Tibial artery (tissue), 4 donors: ENCODE measurements around the gene SLC6A16.
"Not testable (repeated sequence)": the region's sequence is repeated elsewhere in the genome, so short reads cannot be mapped to it uniquely, and the experiment has no call there.

ENCODE experiments used
- DNase-seq, 2 donors: peaks; one replicate each; pipeline ENCODE4 v3.0.0-alpha.2; 2019
- H3K27ac ChIP-seq, 2 donors: fragments of 200-600 bp; sonication (generic) in 1 of 2; 1 replicate in 1 of 2; 2 replicates in 1 of 2; pipeline ENCODE4 v1.5.1; 2018 to 2019; ENCODE audit warnings: mild to moderate bottlenecking in 1 of 2
- H3K27me3 ChIP-seq, 2 donors: fragments of 200-600 bp; sonication (generic) in 1 of 2; one replicate each; pipeline versions ENCODE4 v1.5.1 to v1.6.0; 2016 to 2019
- H3K36me3 ChIP-seq, 3 donors: fragments of 200-600 bp; sonication (generic) in 2 of 3; one replicate each; pipeline ENCODE4 v1.5.1; 2016 to 2019; ENCODE audit warnings: mild to moderate bottlenecking in 2 of 3
- H3K4me1 ChIP-seq, 4 donors: fragments of 200-600 bp; sonication (generic) in 2 of 4; 1 replicate in 3 of 4; 2 replicates in 1 of 4; pipeline ENCODE4 v1.5.1; 2016 to 2019
- H3K4me3 ChIP-seq, 2 donors: fragments of 200-600 bp; sonication (generic) in 1 of 2; 1 replicate in 1 of 2; 2 replicates in 1 of 2; pipeline ENCODE4 v1.5.1; 2018 to 2019; ENCODE audit warnings: mild to moderate bottlenecking in 2 of 2
- H3K9me3 ChIP-seq, 3 donors: fragments of 200-600 bp; sonication (generic) in 1 of 3; one replicate each; pipeline ENCODE4 v1.5.1; 2016 to 2019
- intact Hi-C: fragments of 100-400 bp; cut with DNase I; formaldehyde crosslinking; loops from one replicate; pipeline ENCODE4 v1.15.0; 2023; ENCODE audit warnings: low total_unique reads
- TF ChIP-seq, protein P1 (sequence below), 2 experiments: fragments of 200-600 bp in 1 of 2; fragments of 450-650 bp in 1 of 2; IDR thresholded peaks; one replicate each; pipeline ENCODE4 v1.5.1; 2017 to 2019; ENCODE audit warnings: antibody characterized with exemption in 2 of 2, mild to moderate bottlenecking in 1 of 2, moderate library complexity in 1 of 2

The SLC6A16 gene

DNA sequence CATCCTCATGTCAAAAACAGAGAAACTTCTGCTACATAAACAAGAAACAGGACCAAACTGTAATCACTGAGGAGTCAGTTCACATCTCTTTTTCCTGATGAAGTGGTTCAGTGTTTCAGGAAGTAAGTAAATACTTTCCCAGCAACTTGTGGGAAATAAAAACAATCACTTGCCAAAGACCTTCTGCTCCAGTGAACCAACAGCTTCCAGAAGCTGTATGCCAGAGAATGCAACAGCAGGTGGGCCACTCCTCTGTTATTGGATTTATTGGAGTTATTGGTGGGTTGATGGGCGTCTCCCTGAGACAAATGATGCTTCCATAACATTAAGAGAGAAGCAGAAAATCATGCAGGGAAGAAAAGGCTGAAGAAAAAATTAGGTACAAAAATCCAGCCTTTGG, 9.9 kb downstream of the SLC6A16 start:
- Histone ChIP-seq H3K4me3 (no peak overlapping the region), H3K27me3 (no peaks in the 10 kb centered on the region), H3K4me1 (no peaks in the 10 kb centered on the region), H3K36me3 (peaks cover 13 to 26% (median 14%) of the 10 kb centered on the region in 3 donors), H3K9me3 (peaks cover 0 to 12% (median 10%) of the 10 kb centered on the region in 3 donors), H3K27ac (no peak overlapping the region)
- intact Hi-C loops, result no loop called here
- no peak for DNase-seq
- TF ChIP-seq, protein P1, sequence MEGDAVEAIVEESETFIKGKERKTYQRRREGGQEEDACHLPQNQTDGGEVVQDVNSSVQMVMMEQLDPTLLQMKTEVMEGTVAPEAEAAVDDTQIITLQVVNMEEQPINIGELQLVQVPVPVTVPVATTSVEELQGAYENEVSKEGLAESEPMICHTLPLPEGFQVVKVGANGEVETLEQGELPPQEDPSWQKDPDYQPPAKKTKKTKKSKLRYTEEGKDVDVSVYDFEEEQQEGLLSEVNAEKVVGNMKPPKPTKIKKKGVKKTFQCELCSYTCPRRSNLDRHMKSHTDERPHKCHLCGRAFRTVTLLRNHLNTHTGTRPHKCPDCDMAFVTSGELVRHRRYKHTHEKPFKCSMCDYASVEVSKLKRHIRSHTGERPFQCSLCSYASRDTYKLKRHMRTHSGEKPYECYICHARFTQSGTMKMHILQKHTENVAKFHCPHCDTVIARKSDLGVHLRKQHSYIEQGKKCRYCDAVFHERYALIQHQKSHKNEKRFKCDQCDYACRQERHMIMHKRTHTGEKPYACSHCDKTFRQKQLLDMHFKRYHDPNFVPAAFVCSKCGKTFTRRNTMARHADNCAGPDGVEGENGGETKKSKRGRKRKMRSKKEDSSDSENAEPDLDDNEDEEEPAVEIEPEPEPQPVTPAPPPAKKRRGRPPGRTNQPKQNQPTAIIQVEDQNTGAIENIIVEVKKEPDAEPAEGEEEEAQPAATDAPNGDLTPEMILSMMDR (IDR thresholded peaks at IDR 0.05), result no peak

DNA sequence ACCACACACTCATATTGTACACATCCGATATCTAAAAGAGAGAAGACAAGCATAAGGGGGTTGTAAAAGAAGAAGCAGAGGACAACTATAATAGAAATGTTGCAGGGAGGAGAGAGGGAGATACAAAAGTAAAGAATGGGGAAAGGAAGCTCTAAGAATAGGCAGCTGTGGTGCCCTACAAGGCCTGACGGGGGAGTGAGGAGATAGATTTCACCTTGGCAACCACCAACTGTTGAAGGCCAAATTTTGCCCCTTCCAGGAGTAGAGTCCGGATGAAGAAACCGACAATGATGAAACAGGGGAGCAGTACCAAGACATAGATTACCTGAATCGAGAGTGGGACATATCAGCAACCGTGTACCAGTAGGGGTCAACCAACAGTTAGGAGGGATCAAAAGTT, 15.9 kb downstream of the SLC6A16 start:
- Histone ChIP-seq H3K36me3 (peaks cover 9 to 28% (median 15%) of the 10 kb centered on the region in 3 donors), H3K9me3 (no peaks in the 10 kb centered on the region), H3K27me3 (no peaks in the 10 kb centered on the region), H3K4me1 (no peaks in the 10 kb centered on the region), H3K4me3 (no peak overlapping the region), H3K27ac (no peak overlapping the region)
- intact Hi-C loops, result no loop called here
- TF ChIP-seq, protein P1 (IDR thresholded peaks at IDR 0.05), result no peak
- no peak for DNase-seq

GRCh38 chr19:49306734-49307133, 18.3 kb downstream of the SLC6A16 start:
- H3K4me1 ChIP-seq, H3K9me3 ChIP-seq, H3K4me3 ChIP-seq, H3K27ac ChIP-seq, H3K27me3 ChIP-seq, intact Hi-C loops, DNase-seq: not testable (repeated sequence)
- peaks cover 9 to 28% (median 15%) of the 10 kb centered on the region in 3 donors for H3K36me3 ChIP-seq

GRCh38 chr19:49301866-49302252, 23.1 kb downstream of the SLC6A16 start:
- no peak for DNase-seq
- TF ChIP-seq, protein P1 (IDR thresholded peaks at IDR 0.05), result no peak
- Histone ChIP-seq H3K36me3 (no peaks in the 10 kb centered on the region), H3K4me1 (peaks cover 0 to 15% (median 3%) of the 10 kb centered on the region in 4 donors), H3K9me3 (no peaks in the 10 kb centered on the region), H3K4me3 (no peak overlapping the region), H3K27me3 (no peaks in the 10 kb centered on the region), H3K27ac (no peak overlapping the region)
- intact Hi-C loops, result no loop called here

GRCh38 chr19:49301165-49301865, 23.7 kb downstream of the SLC6A16 start:
- no peaks in the 10 kb centered on the region for H3K36me3 ChIP-seq
- H3K4me1 ChIP-seq, result peaks cover 0 to 18% (median 3%) of the 10 kb centered on the region in 4 donors
- no peaks in the 10 kb centered on the region for H3K27me3 ChIP-seq
- intact Hi-C loops, result no loop called here
- H3K9me3 ChIP-seq, result no peaks in the 10 kb centered on the region
- TF ChIP-seq, protein P1 (IDR thresholded peaks at IDR 0.05), result peak; percentile 53 to 66
- no peak overlapping the region for H3K4me3 ChIP-seq
- DNase-seq, result peak; percentile 72 to 81
- H3K27ac ChIP-seq, result no peak overlapping the region

DNA sequence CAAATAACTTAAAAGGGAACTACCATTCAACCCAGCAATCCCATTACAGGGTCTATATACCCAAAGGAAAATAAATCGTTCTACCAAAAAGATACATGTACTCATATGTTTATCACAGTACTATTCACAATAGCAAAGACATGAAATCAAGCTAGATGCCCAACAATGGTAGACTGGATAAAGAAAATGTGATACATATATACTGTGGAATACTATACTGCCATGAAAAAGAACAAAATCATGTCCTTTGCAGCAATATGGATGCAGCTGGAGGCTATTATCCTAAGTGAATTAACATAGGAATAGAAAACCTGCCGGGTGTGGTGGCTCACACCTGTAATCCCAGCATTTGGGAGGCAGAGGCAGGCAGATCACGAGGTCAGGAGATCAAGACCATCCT, 26.3 kb downstream of the SLC6A16 start:
- H3K9me3 ChIP-seq, H3K36me3 ChIP-seq, H3K27ac ChIP-seq, intact Hi-C loops, H3K27me3 ChIP-seq, H3K4me3 ChIP-seq, DNase-seq: not testable (repeated sequence)
- H3K4me1 ChIP-seq, result peaks cover 0 to 21% (median 3%) of the 10 kb centered on the region in 4 donors
